CD4-positive, alpha-beta T cell (primary cell): Measurements from ENCODE around the gene PARVB. TPM values are rescaled to one million over a fixed set of nuclear protein-coding genes. Genes with fewer than 3 reads are reported as not detected.
A peak's percentile ranks its signal among the peaks of the same experiment; 100 is the strongest.

ENCODE experiments used
- ATAC-seq: fragments of 200-7000 bp; cut with Tn5 transposase; one replicate; pipeline ENCODE4 v1.10.0; 2022; ENCODE audit warnings: mild to moderate bottlenecking; ENCODE audit not compliant: poor library complexity
- CTCF ChIA-PET: fragments of 350-600 bp; sonication (Branson Sonifier 250); formaldehyde crosslinking; loops from one replicate; lab custom pipeline; 2021; ENCODE audit warnings: antibody characterized with exemption, inconsistent platforms; lab: Charles Lee
- POLR2A ChIA-PET: fragments of 350-600 bp; sonication (Branson Sonifier 250); formaldehyde crosslinking; loops from one replicate; lab custom pipeline; 2021; ENCODE audit warnings: antibody characterized with exemption, inconsistent platforms; lab: Charles Lee
- DNase-seq, 14 experiments: peaks; one replicate each; pipeline ENCODE4 v3.0.0-alpha.2; 2013 to 2020; ENCODE audit warnings: mixed read lengths in 2 of 14
- H3K27ac ChIP-seq, 2 donors: one replicate each; pipeline versions ENCODE4 v1.5.1 to v1.7.0; 2013; ENCODE audit warnings: low read length in 2 of 2, low read depth in 1 of 2, mild to moderate bottlenecking in 1 of 2
- H3K27me3 ChIP-seq, 2 experiments: 1 replicate in 1 of 2; 2 replicates in 1 of 2; pipeline versions ENCODE4 v1.6.1 to v1.7.0; 2013; ENCODE audit warnings: low read length in 2 of 2, control low read depth in 1 of 2, mild to moderate bottlenecking in 1 of 2, moderate library complexity in 1 of 2; ENCODE audit not compliant: insufficient read depth in 2 of 2, control insufficient read depth in 1 of 2
- H3K36me3 ChIP-seq: one replicate; pipeline ENCODE4 v1.6.1; 2013; ENCODE audit warnings: low read length, control low read depth; ENCODE audit not compliant: insufficient read depth
- H3K4me1 ChIP-seq: one replicate; pipeline ENCODE4 v1.6.1; 2013; ENCODE audit warnings: low read length, control low read depth; ENCODE audit not compliant: insufficient read depth
- H3K4me3 ChIP-seq: one replicate; pipeline ENCODE4 v1.5.1; 2013; ENCODE audit warnings: mild to moderate bottlenecking, low read length, moderate library complexity
- H3K9me3 ChIP-seq, 2 experiments: 1 replicate in 1 of 2; 2 replicates in 1 of 2; pipeline versions ENCODE4 v1.6.1 to v1.7.0; 2013; ENCODE audit warnings: low read length in 2 of 2, mild to moderate bottlenecking in 2 of 2, control low read depth in 1 of 2, moderate library complexity in 1 of 2; ENCODE audit not compliant: control insufficient read depth in 1 of 2, insufficient read depth in 1 of 2
- H3K27ac Mint-ChIP-seq: one replicate; pipeline ENCODE4 v1.8.0; 2020; ENCODE audit warnings: mixed read lengths
- H3K27me3 Mint-ChIP-seq: one replicate; pipeline ENCODE4 v1.8.0; 2021; ENCODE audit warnings: mixed read lengths
- H3K36me3 Mint-ChIP-seq: one replicate; pipeline ENCODE4 v1.8.0; 2021; ENCODE audit warnings: low read depth, mixed read lengths
- H3K4me1 Mint-ChIP-seq: one replicate; pipeline ENCODE4 v1.8.0; 2021; ENCODE audit warnings: low read depth, mixed read lengths
- H3K4me3 Mint-ChIP-seq: one replicate; pipeline ENCODE4 v1.8.0; 2020; ENCODE audit warnings: mild to moderate bottlenecking, mixed read lengths
- H3K9me3 Mint-ChIP-seq: one replicate; pipeline ENCODE4 v1.8.0; 2020; ENCODE audit warnings: mixed read lengths
- intact Hi-C, 2 experiments: fragments of 100-400 bp; cut with DNase I in 1 of 2; cut with micrococcal nuclease in 1 of 2; formaldehyde crosslinking; loops; one replicate each; pipeline versions ENCODE4 v1.15.1 to v1.9.0; 2023 to 2025; cut with DNase I, micrococcal nuclease
- total RNA-seq, 174 experiments: library from RNA in 2 of 174; stranded (reverse) in 2 of 174; gene quantifications; one replicate each; pipeline ENCODE4 v1.2.3 and lab custom pipeline; 2021 to 2026
- TF ChIP-seq, protein P1 (sequence below): fragments of 200-600 bp; IDR thresholded peaks from one replicate; pipeline ENCODE4 v1.8.0; 2022; ENCODE audit warnings: antibody characterized with exemption, mild to moderate bottlenecking

PARVB gene
- total RNA-seq, 2 experiments from 2014 or later = 6.2 to 6.4 TPM

DNA sequence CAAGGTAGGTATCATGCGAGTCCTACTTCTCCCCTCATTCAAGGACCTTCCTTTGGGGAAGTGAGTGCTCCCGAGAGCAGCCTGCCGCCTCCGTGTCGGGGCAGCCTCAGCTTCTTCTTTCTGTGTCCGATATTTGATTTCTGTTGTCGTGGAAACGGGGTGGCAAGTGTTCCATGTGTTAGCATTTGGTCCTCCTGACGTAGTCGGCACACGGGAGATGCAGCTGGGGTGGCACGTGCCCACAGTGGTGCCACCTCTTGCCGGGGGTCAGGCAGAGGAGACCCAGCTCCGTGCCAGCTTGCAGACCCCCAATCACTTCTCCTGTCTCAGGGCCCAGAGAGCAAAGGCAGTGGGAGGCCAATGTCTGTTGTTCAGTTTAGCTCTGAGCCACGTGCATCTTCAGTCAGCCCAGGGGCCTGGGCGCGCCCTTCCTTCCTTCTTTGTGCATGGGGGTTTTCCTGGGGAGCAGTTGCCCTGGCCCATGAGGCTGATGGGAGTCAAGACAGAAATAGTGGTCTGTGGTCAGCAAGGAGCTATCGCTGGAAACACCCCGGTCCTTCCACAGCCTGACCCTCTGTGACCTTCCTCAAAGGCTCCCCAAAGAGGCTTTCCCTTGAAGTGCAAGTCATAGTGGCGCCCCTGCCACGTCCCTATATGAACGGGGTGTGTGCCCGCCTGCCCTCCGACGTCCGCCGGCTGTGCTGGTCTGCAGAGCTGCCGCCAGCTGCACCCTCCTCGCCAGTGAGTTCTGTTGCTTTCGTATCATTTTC is 44.5 kb downstream of the PARVB start:
- ChIA-PET POLR2A (no interaction called here), CTCF (interaction anchor here (2.1 kb wide), 1 partner anchor 12 kb away, joined by 4 read pairs; no protein-coding TSS in a partner anchor)
- Histone ChIP-seq H3K4me1 (peaks cover 17% of the 10 kb centered on the region), H3K27me3 (no peaks in the 10 kb centered on the region), H3K9me3 (no peaks in the 10 kb centered on the region), H3K36me3 (no peaks in the 10 kb centered on the region), H3K27ac (no peak overlapping the region), H3K4me3 (no peak overlapping the region)
- peaks cover 6% of the 10 kb centered on the region for H3K4me1 Mint-ChIP-seq
- no peak overlapping the region for H3K4me3 Mint-ChIP-seq
- ATAC-seq (peak; percentile 21), DNase-seq (peak in 3 of 14 experiments; percentile 33 to 78 (median 70))
- no peaks in the 10 kb centered on the region for H3K36me3 Mint-ChIP-seq
- TF ChIP-seq, protein P1, sequence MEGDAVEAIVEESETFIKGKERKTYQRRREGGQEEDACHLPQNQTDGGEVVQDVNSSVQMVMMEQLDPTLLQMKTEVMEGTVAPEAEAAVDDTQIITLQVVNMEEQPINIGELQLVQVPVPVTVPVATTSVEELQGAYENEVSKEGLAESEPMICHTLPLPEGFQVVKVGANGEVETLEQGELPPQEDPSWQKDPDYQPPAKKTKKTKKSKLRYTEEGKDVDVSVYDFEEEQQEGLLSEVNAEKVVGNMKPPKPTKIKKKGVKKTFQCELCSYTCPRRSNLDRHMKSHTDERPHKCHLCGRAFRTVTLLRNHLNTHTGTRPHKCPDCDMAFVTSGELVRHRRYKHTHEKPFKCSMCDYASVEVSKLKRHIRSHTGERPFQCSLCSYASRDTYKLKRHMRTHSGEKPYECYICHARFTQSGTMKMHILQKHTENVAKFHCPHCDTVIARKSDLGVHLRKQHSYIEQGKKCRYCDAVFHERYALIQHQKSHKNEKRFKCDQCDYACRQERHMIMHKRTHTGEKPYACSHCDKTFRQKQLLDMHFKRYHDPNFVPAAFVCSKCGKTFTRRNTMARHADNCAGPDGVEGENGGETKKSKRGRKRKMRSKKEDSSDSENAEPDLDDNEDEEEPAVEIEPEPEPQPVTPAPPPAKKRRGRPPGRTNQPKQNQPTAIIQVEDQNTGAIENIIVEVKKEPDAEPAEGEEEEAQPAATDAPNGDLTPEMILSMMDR = no peak
- H3K27me3 Mint-ChIP-seq = no peaks in the 10 kb centered on the region
- H3K27ac Mint-ChIP-seq = no peak overlapping the region
- H3K9me3 Mint-ChIP-seq = no peaks in the 10 kb centered on the region
- intact Hi-C loops = no loop called here

DNA sequence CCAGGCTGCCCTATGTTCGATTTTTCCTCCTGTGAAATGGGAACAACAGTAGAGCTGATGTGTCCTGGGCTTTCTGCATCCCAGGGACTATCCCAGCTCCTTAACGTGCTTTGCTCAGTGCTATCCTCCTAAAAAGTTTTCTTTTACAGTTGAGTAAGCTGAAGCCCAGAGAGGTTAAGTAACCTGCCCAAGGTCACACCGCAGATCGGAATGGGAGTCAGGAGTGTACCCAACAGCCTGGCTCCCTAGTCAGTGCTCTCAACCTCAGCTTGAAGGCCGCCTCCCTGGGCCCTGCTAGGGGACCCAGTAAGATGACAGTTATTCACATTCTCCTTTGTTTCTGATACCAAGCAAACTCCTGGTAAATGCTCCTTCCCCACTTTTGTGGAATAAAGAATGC is 45.9 kb downstream of the PARVB start:
- Histone ChIP-seq H3K4me3 (no peak overlapping the region), H3K4me1 (peaks cover 14% of the 10 kb centered on the region), H3K36me3 (no peaks in the 10 kb centered on the region), H3K9me3 (no peaks in the 10 kb centered on the region), H3K27me3 (no peaks in the 10 kb centered on the region), H3K27ac (no peak overlapping the region)
- DNase-seq = no peak
- no peak overlapping the region for H3K4me3 Mint-ChIP-seq
- ATAC-seq = no peak
- TF ChIP-seq, protein P1 = no peak
- intact Hi-C loops = no loop called here
- H3K9me3 Mint-ChIP-seq = no peaks in the 10 kb centered on the region
- POLR2A ChIA-PET = no interaction called here
- CTCF ChIA-PET = interaction anchor here (2.1 kb wide), 1 partner anchor 11 kb away, joined by 4 read pairs; no protein-coding TSS in a partner anchor
- H3K27ac Mint-ChIP-seq = no peak overlapping the region
- H3K27me3 Mint-ChIP-seq = no peaks in the 10 kb centered on the region
- H3K36me3 Mint-ChIP-seq = no peaks in the 10 kb centered on the region
- peaks cover 6% of the 10 kb centered on the region for H3K4me1 Mint-ChIP-seq

DNA sequence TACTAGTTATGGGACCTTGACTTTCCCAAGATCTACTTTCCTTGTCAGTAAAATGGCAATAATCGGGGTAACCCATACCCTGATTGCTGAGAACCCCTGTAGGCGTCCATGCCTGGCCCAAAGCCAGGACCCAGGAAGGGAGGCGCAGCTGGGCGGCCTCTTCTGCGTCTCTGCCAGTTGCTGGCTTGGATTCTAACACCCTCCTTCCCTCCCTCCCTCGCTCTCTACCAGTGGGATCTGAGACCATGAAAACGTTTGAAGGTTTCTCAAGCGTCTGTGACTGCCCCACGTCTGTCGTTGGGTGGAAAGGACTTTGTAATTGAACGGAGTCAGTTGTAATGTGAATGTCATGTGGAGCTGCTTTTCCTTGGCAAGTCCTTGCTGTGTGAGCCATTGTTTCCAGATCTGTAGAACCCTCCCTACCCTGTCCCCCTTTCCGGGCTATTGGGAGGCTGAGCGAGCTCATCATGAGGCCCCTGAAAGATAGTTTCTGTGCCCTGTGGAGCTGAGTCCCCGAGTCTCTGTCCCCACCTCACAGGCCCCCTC is 47.8 kb downstream of the PARVB start:
- Mint-ChIP-seq H3K27me3 (no peaks in the 10 kb centered on the region), H3K9me3 (no peaks in the 10 kb centered on the region), H3K27ac (no peak overlapping the region), H3K4me3 (no peak overlapping the region), H3K4me1 (peaks cover 6% of the 10 kb centered on the region), H3K36me3 (no peaks in the 10 kb centered on the region)
- Histone ChIP-seq H3K4me1 (peaks cover 14% of the 10 kb centered on the region), H3K36me3 (no peaks in the 10 kb centered on the region), H3K27me3 (no peaks in the 10 kb centered on the region), H3K9me3 (no peaks in the 10 kb centered on the region), H3K4me3 (no peak overlapping the region), H3K27ac (no peak overlapping the region)
- intact Hi-C loops = no loop called here
- TF ChIP-seq, protein P1 = no peak
- ChIA-PET POLR2A (no interaction called here), CTCF (no interaction called here)
- no peak for DNase-seq
- no peak for ATAC-seq
